ENCODE measurements around the gene ARHGAP19. TPM values are rescaled to one million over a fixed set of nuclear protein-coding genes. Genes with fewer than 3 reads are reported as not detected.

ARHGAP19 gene
- total RNA-seq, 1 experiment from 2014 or later: 28.9 TPM

GRCh38 chr10:97182288-97182990 is 110.0 kb downstream of the ARHGAP19 start:
- BruUV-seq (replicated peaks): no TSS peak
- Histone ChIP-seq H3K27ac (ENCODE audit: low read length) (no peak overlapping the region), H3K27me3 (ENCODE audit: control insufficient read depth, insufficient read depth, low read length) (peaks cover 12% of the 10 kb centered on the region), H3K9me3 (ENCODE audit: control insufficient read depth, insufficient read depth, low read depth, low read length) (no peaks in the 10 kb centered on the region), H3K36me3 (ENCODE audit: control insufficient read depth, insufficient read depth, low read length) (no peaks in the 10 kb centered on the region), H3K4me1 (ENCODE audit: control insufficient read depth, insufficient read depth, low read length) (peaks cover 4% of the 10 kb centered on the region), H3K4me3 (ENCODE audit: low read depth in 2 of 2, low read length in 2 of 2) (no peak overlapping the region)
- CTCF ChIA-PET: no interaction called here
- no peak for TF ChIP-seq SIN3A (IDR thresholded peaks at IDR 0.05; ENCODE audit: borderline replicate concordance, insufficient read depth, low read depth, low read length)
- no peak for TF ChIP-seq TCF7L2 (IDR thresholded peaks at IDR 0.05; ENCODE audit: low read depth, low read length)
- no peak for TF ChIP-seq CTCF (IDR thresholded peaks at IDR 0.05)
- TF ChIP-seq REST (IDR thresholded peaks at IDR 0.05; ENCODE audit: insufficient read depth in 1 of 2, low read depth in 2 of 2, low read length in 1 of 2): no peak
- no peak for TF ChIP-seq POLR2AphosphoS5 (IDR thresholded peaks at IDR 0.05; ENCODE audit: low read depth, low read length)
- POLR2A ChIA-PET: interaction anchor here (0.6 kb wide), 2 partner anchors 132 to 184 kb away, joined by 6 to 14 read pairs; no protein-coding TSS in a partner anchor
- intact Hi-C loops (cut with micrococcal nuclease; ENCODE audit: unreplicated experiment) (no loop called here), in situ Hi-C loops (cut with HindIII; ENCODE audit: low pct_unique_long_range_greater_than_20kb, low sequenced_read_pairs) (no loop called here)
- DNase-seq (ENCODE audit: low read depth, low spot score): no peak
- no peak for ATAC-seq

GRCh38 chr10:97180986-97181385 is 111.5 kb downstream of the ARHGAP19 start:
- peaks cover 4% of the 10 kb centered on the region for H3K4me1 ChIP-seq (ENCODE audit: control insufficient read depth, insufficient read depth, low read length)
- in situ Hi-C loops (cut with HindIII; ENCODE audit: low pct_unique_long_range_greater_than_20kb, low sequenced_read_pairs): no loop called here
- intact Hi-C loops (cut with micrococcal nuclease; ENCODE audit: unreplicated experiment): no loop called here
- POLR2A ChIA-PET: no interaction called here
- no TSS peak for BruUV-seq (replicated peaks)
- no peak overlapping the region for H3K27ac ChIP-seq (ENCODE audit: low read length)
- H3K27me3 ChIP-seq (ENCODE audit: control insufficient read depth, insufficient read depth, low read length): peaks cover 12% of the 10 kb centered on the region
- ATAC-seq (no peak), DNase-seq (ENCODE audit: low read depth, low spot score) (no peak)
- H3K36me3 ChIP-seq (ENCODE audit: control insufficient read depth, insufficient read depth, low read length): no peaks in the 10 kb centered on the region
- H3K4me3 ChIP-seq (ENCODE audit: low read depth in 2 of 2, low read length in 2 of 2): no peak overlapping the region
- CTCF ChIA-PET: no interaction called here
- TF ChIP-seq SIN3A (IDR thresholded peaks at IDR 0.05; ENCODE audit: borderline replicate concordance, insufficient read depth, low read depth, low read length) (no peak), REST (IDR thresholded peaks at IDR 0.05; ENCODE audit: insufficient read depth in 1 of 2, low read depth in 2 of 2, low read length in 1 of 2) (no peak), CTCF (IDR thresholded peaks at IDR 0.05) (no peak), POLR2AphosphoS5 (IDR thresholded peaks at IDR 0.05; ENCODE audit: low read depth, low read length) (no peak), TCF7L2 (IDR thresholded peaks at IDR 0.05; ENCODE audit: low read depth, low read length) (no peak)
- H3K9me3 ChIP-seq (ENCODE audit: control insufficient read depth, insufficient read depth, low read depth, low read length): no peaks in the 10 kb centered on the region

Measured in Panc1 (cell line).